GM13976 (cell line): ENCODE measurements around the gene MAP4K4.

Experiments
- DNase-seq: peaks from one replicate; pipeline ENCODE4 v3.0.0; 2012; ENCODE audit warnings: low spot score
- CTCF ChIP-seq: IDR thresholded peaks from 2 replicates; pipeline ENCODE4 v1.5.1; 2012; ENCODE audit warnings: borderline replicate concordance, mild to moderate bottlenecking; ENCODE audit not compliant: insufficient read depth; ENCODE audit errors: extremely low read depth, missing control alignments, control extremely low read depth
- in situ Hi-C: fragments of 300-500 bp; cut with MboI; formaldehyde crosslinking; loops from one replicate; pipeline ENCODE4 v1.12.0; 2022; ENCODE audit warnings: low sequenced_read_pairs, mixed read lengths, inconsistent platforms; ENCODE audit not compliant: unreplicated experiment

MAP4K4 gene

GRCh38 chr2:101883860-101884259, 186.4 kb downstream of the MAP4K4 start:
- in situ Hi-C loops, result loop anchor here (10.0 kb wide), 1 partner anchor 561 kb away; no protein-coding TSS in a partner anchor
- TF ChIP-seq CTCF, result peak; percentile 32
- DNase-seq, result peak; percentile 47

- no peak for DNase-seq
- in situ Hi-C loops, result loop anchor here (10.0 kb wide), 1 partner anchor 560 kb away; no protein-coding TSS in a partner anchor
- no peak for TF ChIP-seq CTCF
Observed at GRCh38 chr2:101884423-101884822, 186.9 kb downstream of the MAP4K4 start.

GRCh38 chr2:101887328-101887727, 189.8 kb downstream of the MAP4K4 start:
- no peak for TF ChIP-seq CTCF
- in situ Hi-C loops, result loop anchor here (10.0 kb wide), 1 partner anchor 557 kb away; no protein-coding TSS in a partner anchor
- DNase-seq, result no peak

- no peak for TF ChIP-seq CTCF
- in situ Hi-C loops, result loop anchor here (10.0 kb wide), 1 partner anchor 555 kb away; no protein-coding TSS in a partner anchor
- no peak for DNase-seq
Observed at GRCh38 chr2:101889460-101890098, 192.1 kb downstream of the MAP4K4 start.

GRCh38 chr2:101892377-101892776, 194.9 kb downstream of the MAP4K4 start:
- in situ Hi-C loops, result no loop called here
- no peak for DNase-seq
- no peak for TF ChIP-seq CTCF

- no peak for DNase-seq
- no peak for TF ChIP-seq CTCF
- in situ Hi-C loops, result no loop called here
Observed at GRCh38 chr2:101893681-101894381, 196.3 kb downstream of the MAP4K4 start.
